ENCODE measurements around the gene NPHS2. TPM values are rescaled to one million over a fixed set of nuclear protein-coding genes. Genes with fewer than 3 reads are reported as not detected.

Gene NPHS2
- total RNA-seq, 1 experiment from 2014 or later: not detected

GRCh38 chr1:179506199-179506598 is 69.5 kb downstream of the NPHS2 start:
- Histone ChIP-seq H3K9me3 (ENCODE audit: insufficient read depth, low read depth) (no peaks in the 10 kb centered on the region), H3K9me2 (ENCODE audit: insufficient read depth) (no peaks in the 10 kb centered on the region), H3K27ac (no peak overlapping the region), H3K4me2 (no peak overlapping the region), H3K4me1 (replicated peaks; ENCODE audit: insufficient read depth) (no peaks in the 10 kb centered on the region), H3K36me3 (ENCODE audit: low read depth) (no peaks in the 10 kb centered on the region), H4K20me1 (ENCODE audit: insufficient read depth) (no peaks in the 10 kb centered on the region), H3F3A (ENCODE audit: insufficient read depth, low read depth) (no peaks in the 10 kb centered on the region), H3K27me3 (ENCODE audit: insufficient read depth, low read depth) (no peaks in the 10 kb centered on the region), H3K4me3 (no peak overlapping the region), H3K79me2 (ENCODE audit: low read depth) (no peaks in the 10 kb centered on the region), H2AFZ (no peak overlapping the region)
- intact Hi-C loops (cut with micrococcal nuclease; ENCODE audit: unreplicated experiment): no loop called here
- CTCF ChIA-PET: no interaction called here
- POLR2A ChIA-PET (ENCODE audit: unreplicated experiment): no interaction called here
- DNase-seq: no peak
- TF ChIP-seq CTCF (conservative IDR thresholded peaks at IDR 0.05) (no peak), EZH2 (IDR thresholded peaks at IDR 0.05; ENCODE audit: low read depth) (no peak)
- BruUV-seq (replicated peaks): no TSS peak

Other genes starting within 250 kb of the NPHS2 start
- gene AXDND1, start 210.0 kb downstream of the NPHS2 start, total RNA-seq (2021): 1.8 and 3.4 TPM in 2 replicates
- gene TDRD5, start 15.9 kb upstream of the NPHS2 start, total RNA-seq (2021): not detected in 2 replicates
- gene FAM163A, start 167.3 kb upstream of the NPHS2 start, total RNA-seq (2021): not detected in 2 replicates